Measurements from ENCODE around the gene CHML.

DNA sequence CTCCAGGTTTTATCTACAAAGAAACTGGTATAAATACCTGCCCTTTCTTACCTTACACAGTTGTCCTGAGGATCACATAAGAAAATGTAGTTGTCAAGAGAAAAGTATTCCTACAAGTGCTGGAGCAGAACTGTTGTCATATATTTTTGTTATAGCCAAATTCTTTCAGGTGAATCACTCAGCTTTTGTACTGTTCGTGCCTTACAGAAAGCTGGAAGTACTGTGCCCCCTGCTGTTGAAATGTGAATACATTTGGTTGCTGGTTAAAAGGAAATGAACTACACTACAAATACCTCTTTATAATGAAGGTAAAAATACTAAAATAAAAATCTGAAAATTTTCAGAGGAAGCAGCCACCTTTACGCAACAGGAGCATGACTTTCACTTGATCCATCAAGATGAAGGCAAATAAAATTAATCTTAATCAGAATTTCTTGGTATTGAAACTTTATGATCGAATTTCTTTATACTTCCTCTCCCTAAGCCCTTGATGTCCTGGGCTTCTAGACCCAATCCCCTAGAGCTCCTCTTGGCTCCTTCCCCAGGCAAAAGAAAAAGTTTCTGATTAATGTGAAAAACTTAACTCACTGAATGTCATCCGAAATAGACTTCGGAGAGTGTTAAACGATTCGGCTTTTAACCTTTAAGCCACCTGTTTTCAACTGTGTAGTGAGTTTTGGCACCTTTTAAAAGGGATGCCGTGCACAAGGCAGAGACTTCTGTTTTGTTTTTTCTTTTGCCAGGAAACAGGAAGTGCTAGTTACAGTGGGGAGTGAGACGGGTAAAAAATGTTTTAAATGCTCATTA lies 12.5 kb downstream of the CHML start:
- TF ChIP-seq POLR2A (IDR thresholded peaks at IDR 0.05; ENCODE audit: low read length) (no peak), GATA1 (IDR thresholded peaks at IDR 0.05; ENCODE audit: low read depth, low read length) (no peak)
